Measurements from ENCODE around the gene ADORA1.

Gene ADORA1

DNA sequence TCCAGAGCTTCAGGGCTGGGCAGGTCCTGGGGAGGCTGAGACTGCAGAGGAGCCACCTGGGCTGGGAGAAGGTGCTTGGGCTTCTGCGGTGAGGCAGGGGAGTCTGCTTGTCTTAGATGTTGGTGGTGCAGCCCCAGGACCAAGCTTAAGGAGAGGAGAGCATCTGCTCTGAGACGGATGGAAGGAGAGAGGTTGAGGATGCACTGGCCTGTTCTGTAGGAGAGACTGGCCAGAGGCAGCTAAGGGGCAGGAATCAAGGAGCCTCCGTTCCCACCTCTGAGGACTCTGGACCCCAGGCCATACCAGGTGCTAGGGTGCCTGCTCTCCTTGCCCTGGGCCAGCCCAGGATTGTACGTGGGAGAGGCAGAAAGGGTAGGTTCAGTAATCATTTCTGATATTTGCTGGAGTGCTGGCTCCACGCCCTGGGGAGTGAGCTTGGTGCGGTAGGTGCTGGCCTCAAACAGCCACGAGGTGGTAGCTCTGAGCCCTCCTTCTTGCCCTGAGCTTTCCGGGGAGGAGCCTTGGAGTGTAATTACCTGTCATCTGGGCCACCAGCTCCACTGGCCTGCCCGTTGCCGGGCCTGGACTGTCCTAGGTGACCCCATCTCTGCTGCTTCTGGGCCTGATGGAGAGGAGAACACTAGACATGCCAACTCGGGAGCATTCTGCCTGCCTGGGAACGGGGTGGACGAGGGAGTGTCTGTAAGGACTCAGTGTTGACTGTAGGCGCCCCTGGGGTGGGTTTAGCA lies 38.8 kb downstream of the ADORA1 start:
- TF ChIP-seq, protein P1, sequence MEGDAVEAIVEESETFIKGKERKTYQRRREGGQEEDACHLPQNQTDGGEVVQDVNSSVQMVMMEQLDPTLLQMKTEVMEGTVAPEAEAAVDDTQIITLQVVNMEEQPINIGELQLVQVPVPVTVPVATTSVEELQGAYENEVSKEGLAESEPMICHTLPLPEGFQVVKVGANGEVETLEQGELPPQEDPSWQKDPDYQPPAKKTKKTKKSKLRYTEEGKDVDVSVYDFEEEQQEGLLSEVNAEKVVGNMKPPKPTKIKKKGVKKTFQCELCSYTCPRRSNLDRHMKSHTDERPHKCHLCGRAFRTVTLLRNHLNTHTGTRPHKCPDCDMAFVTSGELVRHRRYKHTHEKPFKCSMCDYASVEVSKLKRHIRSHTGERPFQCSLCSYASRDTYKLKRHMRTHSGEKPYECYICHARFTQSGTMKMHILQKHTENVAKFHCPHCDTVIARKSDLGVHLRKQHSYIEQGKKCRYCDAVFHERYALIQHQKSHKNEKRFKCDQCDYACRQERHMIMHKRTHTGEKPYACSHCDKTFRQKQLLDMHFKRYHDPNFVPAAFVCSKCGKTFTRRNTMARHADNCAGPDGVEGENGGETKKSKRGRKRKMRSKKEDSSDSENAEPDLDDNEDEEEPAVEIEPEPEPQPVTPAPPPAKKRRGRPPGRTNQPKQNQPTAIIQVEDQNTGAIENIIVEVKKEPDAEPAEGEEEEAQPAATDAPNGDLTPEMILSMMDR (conservative IDR thresholded peaks at IDR 0.05; ENCODE audit: low read length), result no peak; the same call in 1 of the 2 replicates
- no peak for DNase-seq (ENCODE audit: low read depth)
- no peak overlapping the region for H3K4me3 ChIP-seq (ENCODE audit: low read length)

GRCh38 chr1:203167026-203167912 lies 39.7 kb downstream of the ADORA1 start:
- DNase-seq (ENCODE audit: low read depth), result no peak
- H3K4me3 ChIP-seq (ENCODE audit: low read length), result no peak overlapping the region
- TF ChIP-seq, protein P1 (conservative IDR thresholded peaks at IDR 0.05; ENCODE audit: low read length), result no peak

- DNase-seq (ENCODE audit: low read depth), result no peak
- no peak overlapping the region for H3K4me3 ChIP-seq (ENCODE audit: low read length)
- TF ChIP-seq, protein P1 (conservative IDR thresholded peaks at IDR 0.05; ENCODE audit: low read length), result no peak
Measured at GRCh38 chr1:203167913-203168200, 40.3 kb downstream of the ADORA1 start.

DNA sequence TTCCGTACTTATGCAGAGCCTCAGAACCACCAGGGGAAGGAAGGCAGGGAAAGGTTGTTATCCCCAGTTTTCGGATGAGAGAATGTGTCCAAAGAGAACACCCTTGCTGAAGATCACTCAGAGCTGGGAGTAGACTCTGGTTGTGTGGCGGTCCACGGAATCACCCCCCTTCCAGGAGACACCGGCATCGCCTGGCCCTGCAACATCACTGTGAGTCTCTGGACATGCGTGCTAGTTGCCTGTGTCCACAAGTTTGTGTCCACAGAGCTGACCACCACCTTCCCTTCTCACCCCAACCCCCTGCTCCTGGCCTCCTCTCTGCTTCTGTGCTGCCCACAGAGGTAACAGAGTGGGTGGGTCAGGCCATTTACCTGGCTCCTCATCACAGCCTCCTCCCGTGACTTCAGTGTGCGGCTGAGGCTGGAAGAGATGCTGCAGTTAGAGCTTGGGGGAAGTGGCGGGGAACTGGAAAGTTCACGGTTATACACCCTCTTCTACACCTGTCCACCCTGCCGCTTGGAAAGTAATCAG lies 40.8 kb downstream of the ADORA1 start:
- TF ChIP-seq, protein P1 (conservative IDR thresholded peaks at IDR 0.05; ENCODE audit: low read length), result no peak
- DNase-seq (ENCODE audit: low read depth), result no peak

DNA sequence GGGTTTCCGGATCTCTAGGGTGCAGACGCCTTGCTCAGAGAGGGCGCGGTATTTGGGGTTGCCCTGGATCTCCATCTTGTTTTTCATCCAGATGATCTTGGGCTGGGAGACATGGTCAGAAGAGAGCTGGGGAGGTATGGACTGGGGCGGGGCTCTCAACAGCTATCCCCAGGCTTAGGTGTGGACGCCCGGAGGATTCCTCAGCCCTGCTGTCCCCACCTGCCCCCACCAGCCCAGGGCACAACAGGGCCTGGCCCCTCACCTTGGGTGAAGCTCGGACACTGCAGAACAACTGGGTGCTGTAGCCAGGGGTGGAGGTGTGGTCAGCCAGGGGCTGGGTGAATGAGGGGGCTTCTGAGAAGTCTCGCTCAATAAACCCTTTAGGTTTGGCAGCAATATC lies 41.5 kb downstream of the ADORA1 start:
- TF ChIP-seq, protein P1 (conservative IDR thresholded peaks at IDR 0.05; ENCODE audit: low read length), result no peak
- no peak overlapping the region for H3K4me3 ChIP-seq (ENCODE audit: low read length)
- no peak for DNase-seq (ENCODE audit: low read depth)

More for the DNA sequence above, 40.8 kb downstream of the ADORA1 start:
- no peak overlapping the region for H3K4me3 ChIP-seq (ENCODE audit: low read length)

DNA sequence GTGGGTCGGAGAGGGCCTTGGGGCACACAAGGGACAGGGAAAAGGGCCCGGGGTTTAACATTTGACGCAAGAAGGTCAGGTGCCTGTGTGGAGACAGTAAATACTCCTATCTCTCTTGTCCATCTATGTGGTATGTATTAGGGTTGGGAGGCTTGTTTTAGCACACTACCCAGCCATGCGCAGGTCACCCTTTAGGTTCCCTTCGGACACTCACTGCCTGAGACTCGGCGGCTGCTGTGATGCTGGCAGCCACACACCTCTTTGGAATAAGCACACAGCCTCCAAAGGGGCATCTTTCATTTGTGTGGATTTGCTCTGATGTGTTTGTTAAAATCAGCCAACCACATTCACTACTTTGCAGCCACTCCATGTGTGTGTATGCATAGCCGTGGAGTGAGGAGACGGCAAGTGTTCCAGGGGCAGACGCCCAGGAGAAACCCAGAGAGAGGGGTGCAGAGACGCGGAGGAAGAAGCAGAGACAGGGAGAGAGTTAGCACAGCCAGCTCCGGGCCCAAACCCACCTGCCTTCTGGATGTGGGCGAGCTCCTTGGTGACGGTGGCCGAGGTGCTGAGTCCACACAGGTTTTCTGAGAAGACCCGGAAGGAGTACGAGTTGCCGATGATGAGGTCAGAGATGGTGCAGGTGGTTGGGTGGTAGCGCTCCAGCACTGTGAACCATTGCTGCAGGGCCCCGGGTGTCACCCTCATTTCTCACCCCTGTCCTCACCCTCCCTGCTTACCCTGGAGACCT lies 42.4 kb downstream of the ADORA1 start:
- no peak for DNase-seq (ENCODE audit: low read depth)
- no peak overlapping the region for H3K4me3 ChIP-seq (ENCODE audit: low read length)
- TF ChIP-seq, protein P1 (conservative IDR thresholded peaks at IDR 0.05; ENCODE audit: low read length), result no peak
